MM.1S (cell line): Measurements from ENCODE around the gene EPB41L1.

Source experiments
- DNase-seq: peaks from one replicate; pipeline ENCODE4 v3.0.0-alpha.2; 2015
- H2AFZ ChIP-seq: fragments of 300-600 bp; sonication (generic); 2 replicates; pipeline ENCODE4 v1.6.0; 2016; ENCODE audit warnings: antibody characterized with exemption, low read length
- H3F3A ChIP-seq: fragments of 300-600 bp; sonication (generic); 2 replicates; pipeline ENCODE4 v1.6.1; 2016; ENCODE audit warnings: mild to moderate bottlenecking, antibody characterized with exemption, low read length, moderate library complexity, mixed read lengths; ENCODE audit not compliant: insufficient read depth
- H3K27ac ChIP-seq: fragments of 300-600 bp; sonication (generic); 2 replicates; pipeline ENCODE4 v1.5.1; 2016; ENCODE audit warnings: mild to moderate bottlenecking, low read length
- H3K27me3 ChIP-seq: fragments of 300-600 bp; sonication (generic); replicated peaks from 2 replicates; pipeline ENCODE4 v1.6.0; 2016; ENCODE audit warnings: low read length; ENCODE audit not compliant: insufficient read depth
- H3K36me3 ChIP-seq: fragments of 300-600 bp; sonication (generic); replicated peaks from 2 replicates; pipeline ENCODE4 v1.6.1; 2016; ENCODE audit warnings: mild to moderate bottlenecking, low read length, mixed read lengths; ENCODE audit not compliant: insufficient read depth
- H3K4me1 ChIP-seq: fragments of 300-600 bp; sonication (generic); 2 replicates; pipeline ENCODE4 v1.6.1; 2016; ENCODE audit warnings: low read length, mixed read lengths
- H3K4me2 ChIP-seq: fragments of 300-600 bp; sonication (generic); 2 replicates; pipeline ENCODE4 v1.6.0; 2016; ENCODE audit warnings: low read depth, low read length
- H3K4me3 ChIP-seq: fragments of 300-600 bp; sonication (generic); 2 replicates; pipeline ENCODE4 v1.5.1; 2016; ENCODE audit warnings: low read length, mixed read lengths
- H3K79me2 ChIP-seq: fragments of 300-600 bp; sonication (generic); 2 replicates; pipeline ENCODE4 v1.6.1; 2016; ENCODE audit warnings: mixed run types, low read length, mixed read lengths
- H3K9ac ChIP-seq: fragments of 300-600 bp; sonication (generic); 2 replicates; pipeline ENCODE4 v1.6.1; 2016; ENCODE audit warnings: low read length, mixed read lengths
- H3K9me2 ChIP-seq: fragments of 300-600 bp; sonication (generic); replicated peaks from 2 replicates; pipeline ENCODE4 v1.6.1; 2016; ENCODE audit warnings: mild to moderate bottlenecking, low read length, mixed read lengths; ENCODE audit not compliant: insufficient read depth
- H3K9me3 ChIP-seq: fragments of 300-600 bp; sonication (generic); replicated peaks from 2 replicates; pipeline ENCODE4 v1.6.1; 2016; ENCODE audit warnings: mild to moderate bottlenecking, low read length, mixed read lengths; ENCODE audit not compliant: insufficient read depth
- H4K20me1 ChIP-seq: fragments of 300-600 bp; sonication (generic); 2 replicates; pipeline ENCODE4 v1.6.1; 2016; ENCODE audit warnings: mild to moderate bottlenecking, low read length, moderate library complexity, mixed read lengths; ENCODE audit not compliant: insufficient read depth
- CTCF ChIP-seq: fragments of 300-600 bp; sonication (generic); IDR thresholded peaks from 2 replicates; pipeline ENCODE4 v1.5.1; 2016; ENCODE audit warnings: antibody characterized with exemption, low read length, mixed read lengths
- EZH2 ChIP-seq: fragments of 300-600 bp; sonication (generic); optimal IDR thresholded peaks from 2 replicates; pipeline ENCODE3; 2017; ENCODE audit warnings: low read depth, mild to moderate bottlenecking, antibody characterized with exemption, low read length, mixed read lengths
- EZH2phosphoT487 ChIP-seq: fragments of 300-600 bp; sonication (generic); IDR thresholded peaks from 2 replicates; pipeline ENCODE4 v1.6.1; 2018; ENCODE audit warnings: antibody characterized with exemption, low read length

Gene EPB41L1

GRCh38 chr20:36154700-36155628 lies at the start of gene EPB41L1:
Gene EPB41L1, plus strand, starts transcription at chr20:36154740. Its CDS starts 19,038 bp downstream, at chr20:36173778.
- Histone ChIP-seq H3K9me2 (no peaks in the 10 kb centered on the region), H3K36me3 (no peaks in the 10 kb centered on the region), H4K20me1 (no peaks in the 10 kb centered on the region), H3K79me2 (0 out of 2 replicates have a peak, but pooled peaks cover 4% of the 10 kb centered on the region), H3K4me2 (peak within 1 kb of the TSS; percentile 89), H3K4me3 (peak within 1 kb of the TSS; percentile 61), H3K9ac (peak within 1 kb of the TSS; percentile 37; the same call in 1 of the 2 replicates), H3K4me1 (0 out of 2 replicates have a peak, but pooled peaks cover 3% of the 10 kb centered on the region), H3K9me3 (no peaks in the 10 kb centered on the region), H3K27ac (no peak within 1 kb of the TSS), H3K27me3 (no peaks in the 10 kb centered on the region), H3F3A (no peaks in the 10 kb centered on the region; the same call in 1 of the 2 replicates), H2AFZ (peak within 1 kb of the TSS; percentile 65)
- no peak for DNase-seq
- TF ChIP-seq EZH2 (no peak), CTCF (no peak), EZH2phosphoT487 (no peak)

- Histone ChIP-seq H3K9ac (no peak overlapping the region), H3K27me3 (no peaks in the 10 kb centered on the region), H3K4me1 (peaks cover 23% of the 10 kb centered on the region), H3K4me2 (no peak overlapping the region), H3K36me3 (no peaks in the 10 kb centered on the region), H3K79me2 (peaks cover 12% of the 10 kb centered on the region; the same call in 1 of the 2 replicates), H3K9me2 (no peaks in the 10 kb centered on the region), H4K20me1 (no peaks in the 10 kb centered on the region), H3K4me3 (no peak overlapping the region), H3K9me3 (no peaks in the 10 kb centered on the region), H3K27ac (no peak overlapping the region), H3F3A (peaks cover 17% of the 10 kb centered on the region), H2AFZ (no peak overlapping the region)
- no peak for DNase-seq
- TF ChIP-seq EZH2phosphoT487: no peak
- TF ChIP-seq CTCF: no peak
- TF ChIP-seq EZH2: no peak
Observed at GRCh38 chr20:36104856-36105255, 49.7 kb upstream of the EPB41L1 start.

DNA sequence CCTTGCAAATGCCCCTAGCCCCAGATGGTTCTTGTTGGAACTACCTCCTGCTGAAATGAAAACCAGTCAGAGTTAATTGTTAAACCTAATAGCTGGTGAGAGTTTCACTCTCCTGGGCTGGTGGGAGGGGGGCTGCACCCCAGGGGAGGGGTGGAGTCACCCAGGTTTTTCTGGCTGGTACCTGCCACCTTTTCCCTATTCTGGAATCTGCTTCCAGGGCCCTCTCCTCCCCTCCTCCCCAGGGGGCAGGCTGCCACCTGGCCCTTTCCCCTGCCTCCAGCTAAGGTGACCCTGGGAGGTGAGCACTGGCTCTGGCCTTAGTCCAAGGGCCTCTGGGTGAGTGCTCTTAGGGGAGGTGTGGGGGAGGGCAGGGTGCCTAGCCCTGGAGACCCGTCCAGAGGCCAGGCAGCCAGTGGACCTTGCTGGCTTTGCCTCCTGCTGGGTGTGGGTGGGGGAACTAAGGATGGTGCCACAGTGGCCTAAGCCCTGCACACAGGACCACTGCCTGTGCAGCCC lies 48.8 kb upstream of the EPB41L1 start:
- peaks cover 14% of the 10 kb centered on the region for H3K4me1 ChIP-seq
- H3K36me3 ChIP-seq: no peaks in the 10 kb centered on the region
- H4K20me1 ChIP-seq: no peaks in the 10 kb centered on the region
- no peak overlapping the region for H2AFZ ChIP-seq
- peaks cover 12% of the 10 kb centered on the region; the same call in 1 of the 2 replicates for H3K79me2 ChIP-seq
- TF ChIP-seq EZH2phosphoT487 (no peak), CTCF (no peak), EZH2 (no peak)
- DNase-seq: no peak
- no peaks in the 10 kb centered on the region for H3K9me3 ChIP-seq
- H3F3A ChIP-seq: peaks cover 9% of the 10 kb centered on the region
- H3K4me2 ChIP-seq: no peak overlapping the region
- H3K9ac ChIP-seq: no peak overlapping the region
- no peaks in the 10 kb centered on the region for H3K9me2 ChIP-seq
- no peaks in the 10 kb centered on the region for H3K27me3 ChIP-seq
- no peak overlapping the region for H3K4me3 ChIP-seq
- H3K27ac ChIP-seq: no peak overlapping the region
